GM18498 (cell line): ENCODE measurements around the gene MC5R.

ENCODE experiments used
- ATAC-seq: cut with Tn5 transposase; IDR thresholded peaks from one replicate; pipeline ENCODE4 v1.9.1; 2021; ENCODE audit warnings: mild to moderate bottlenecking, moderate library complexity; ENCODE audit not compliant: unreplicated experiment

Gene MC5R

DNA sequence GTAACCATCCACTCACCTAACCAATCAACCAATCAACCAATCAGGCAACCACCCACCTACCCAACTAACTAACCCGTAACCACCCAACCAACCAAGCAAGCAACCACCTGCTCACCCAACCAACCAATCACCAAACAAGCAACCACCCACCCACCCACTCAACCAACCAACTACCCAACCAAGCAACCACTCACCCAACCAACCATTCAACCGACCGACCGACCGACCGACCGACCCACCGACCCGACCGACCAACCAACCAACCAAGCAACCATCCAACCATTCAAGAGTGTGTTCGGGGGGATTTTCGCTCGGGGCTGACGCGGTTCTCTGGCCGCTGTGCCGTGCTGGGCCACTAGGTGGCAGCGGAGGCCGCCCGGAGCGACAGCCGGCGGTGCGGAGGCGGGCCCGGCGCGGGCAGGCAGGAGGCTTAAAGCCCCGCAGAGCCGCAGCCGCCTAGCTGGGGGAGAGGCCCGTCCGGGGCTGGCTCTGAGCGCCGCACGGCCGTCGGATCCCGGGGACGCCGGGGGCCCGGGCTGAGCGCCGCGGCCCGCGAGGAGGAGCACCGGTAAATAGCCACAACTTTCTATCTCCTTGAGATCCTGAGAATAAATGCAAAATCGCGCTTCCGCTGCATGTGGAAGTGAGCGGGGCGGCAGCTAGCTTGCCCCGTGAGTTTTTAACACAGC lies at the start of gene MC5R:
TSS of gene MC5R (plus strand) at position 443 of the 689 bp plus-strand sequence. CDS start 1,617 bp downstream, outside the sequence.
- peak; percentile 96 for ATAC-seq

DNA sequence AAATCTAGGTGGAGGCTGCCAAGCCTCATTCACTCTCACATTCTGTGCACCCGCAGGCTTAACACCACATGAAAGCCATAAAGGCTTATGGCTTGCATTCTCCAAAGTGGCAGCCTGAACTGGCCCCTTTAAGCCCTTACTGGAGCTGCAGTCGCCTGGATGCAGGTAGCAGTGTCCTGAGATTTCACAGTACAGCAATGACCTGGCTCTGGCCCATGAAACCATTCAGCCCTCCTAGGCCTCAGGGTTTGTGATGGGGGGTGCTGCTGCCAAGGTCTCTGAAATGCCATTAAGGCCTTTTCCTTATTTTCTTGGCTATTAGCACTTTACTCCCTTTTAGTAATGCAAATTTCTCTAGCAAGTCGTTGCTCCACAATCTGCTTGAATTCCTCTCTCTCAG lies 48.9 kb upstream of the MC5R start:
- no peak for ATAC-seq

DNA sequence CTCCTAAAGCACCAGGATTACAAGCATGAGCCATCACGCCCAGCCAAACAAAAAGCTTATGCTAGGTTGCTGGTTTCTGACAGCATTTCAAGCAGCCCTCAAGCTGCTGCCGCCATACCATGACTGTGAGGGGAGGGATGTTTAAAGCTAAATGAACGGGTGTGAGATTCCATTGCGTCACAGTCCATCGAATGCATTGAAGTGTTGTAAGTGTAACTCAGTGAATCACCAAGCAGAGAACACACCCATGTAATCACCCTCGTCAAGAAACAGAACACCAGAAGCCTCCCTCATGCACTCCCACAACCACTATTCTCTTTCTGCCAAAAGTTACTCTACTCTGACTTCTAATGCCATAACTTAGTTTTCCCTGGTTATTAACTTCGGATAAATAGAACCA lies 32.8 kb upstream of the MC5R start:
- no peak for ATAC-seq

DNA sequence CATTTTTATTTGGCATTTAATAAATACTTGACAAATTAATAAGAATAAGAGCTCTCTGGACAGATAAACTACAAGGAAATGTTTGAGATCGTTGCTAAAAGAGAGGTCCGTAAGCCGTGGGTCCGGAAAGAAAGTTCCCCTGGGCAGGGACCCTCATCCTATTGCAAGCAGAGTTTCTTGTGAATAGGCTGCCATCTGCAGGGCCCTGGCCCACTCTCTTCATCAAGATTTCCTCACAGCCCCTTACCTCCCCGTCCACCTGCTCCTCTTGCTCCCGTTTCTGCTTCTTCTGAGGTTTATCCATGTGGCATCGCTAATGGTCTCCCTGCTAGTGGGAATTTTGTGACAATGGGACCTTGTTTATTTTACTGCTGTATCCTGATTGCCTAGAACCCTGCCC lies 30.1 kb upstream of the MC5R start:
- ATAC-seq: no peak

DNA sequence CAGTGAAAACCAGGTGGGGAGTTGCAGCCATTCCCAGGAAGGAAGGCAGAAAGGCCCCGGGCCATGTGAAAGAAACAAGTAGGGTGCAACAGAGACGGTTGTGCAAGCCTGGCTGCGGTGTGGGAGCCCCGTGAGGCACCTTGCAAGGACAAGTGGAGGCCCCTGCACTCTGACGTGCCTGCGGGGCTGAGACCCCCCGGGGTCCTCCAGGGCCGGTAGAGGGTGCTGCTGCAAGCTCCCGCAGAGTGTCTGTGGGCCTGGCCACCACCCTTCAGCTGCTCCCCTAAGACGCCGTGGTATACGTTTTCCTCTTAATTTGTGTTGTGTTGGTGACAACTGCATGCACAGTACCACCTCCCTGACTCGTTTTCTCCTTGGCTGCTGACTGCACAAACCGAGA lies 27.4 kb upstream of the MC5R start:
- ATAC-seq: no peak

DNA sequence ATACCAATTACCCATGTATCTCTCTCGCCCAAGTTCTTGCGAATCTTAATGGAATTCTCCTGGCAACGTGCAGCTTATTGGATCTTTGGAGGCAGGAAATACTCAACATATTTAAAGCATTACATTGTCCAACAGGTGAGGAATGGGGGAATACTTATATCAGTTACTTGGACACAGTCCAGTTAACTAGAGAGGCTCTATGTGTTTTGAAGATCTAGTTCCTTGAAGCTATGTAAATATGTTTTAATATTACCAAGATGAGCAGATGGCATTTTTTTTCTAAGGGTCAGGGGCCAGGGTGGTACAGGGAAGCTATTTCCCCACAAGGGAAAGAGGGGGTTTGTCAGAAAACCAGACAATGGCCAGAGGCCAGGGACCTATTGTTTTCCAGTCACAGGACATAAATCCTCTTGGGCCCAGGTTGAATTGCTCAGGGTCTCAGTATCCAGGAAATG lies 26.8 kb upstream of the MC5R start:
- ATAC-seq: no peak

DNA sequence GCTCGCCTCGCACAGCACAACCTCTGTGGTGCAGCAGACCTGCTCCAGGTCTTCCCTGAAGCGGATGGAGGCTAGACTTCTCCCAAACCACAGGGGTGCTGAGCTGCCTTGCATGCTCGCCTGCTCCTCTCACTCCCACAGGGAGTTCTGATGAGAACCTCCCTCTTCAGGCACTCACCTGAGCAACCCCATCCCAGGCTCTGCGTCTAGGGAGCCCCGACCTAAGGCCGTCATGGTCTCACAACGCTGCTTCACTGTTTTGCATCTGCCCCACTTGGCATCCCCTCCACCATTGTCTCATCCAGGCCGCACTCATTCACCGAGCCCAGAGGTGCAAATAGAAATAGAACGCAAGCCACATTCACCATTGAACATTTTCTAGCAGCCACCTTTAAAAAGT lies 24.6 kb upstream of the MC5R start:
- no peak for ATAC-seq

DNA sequence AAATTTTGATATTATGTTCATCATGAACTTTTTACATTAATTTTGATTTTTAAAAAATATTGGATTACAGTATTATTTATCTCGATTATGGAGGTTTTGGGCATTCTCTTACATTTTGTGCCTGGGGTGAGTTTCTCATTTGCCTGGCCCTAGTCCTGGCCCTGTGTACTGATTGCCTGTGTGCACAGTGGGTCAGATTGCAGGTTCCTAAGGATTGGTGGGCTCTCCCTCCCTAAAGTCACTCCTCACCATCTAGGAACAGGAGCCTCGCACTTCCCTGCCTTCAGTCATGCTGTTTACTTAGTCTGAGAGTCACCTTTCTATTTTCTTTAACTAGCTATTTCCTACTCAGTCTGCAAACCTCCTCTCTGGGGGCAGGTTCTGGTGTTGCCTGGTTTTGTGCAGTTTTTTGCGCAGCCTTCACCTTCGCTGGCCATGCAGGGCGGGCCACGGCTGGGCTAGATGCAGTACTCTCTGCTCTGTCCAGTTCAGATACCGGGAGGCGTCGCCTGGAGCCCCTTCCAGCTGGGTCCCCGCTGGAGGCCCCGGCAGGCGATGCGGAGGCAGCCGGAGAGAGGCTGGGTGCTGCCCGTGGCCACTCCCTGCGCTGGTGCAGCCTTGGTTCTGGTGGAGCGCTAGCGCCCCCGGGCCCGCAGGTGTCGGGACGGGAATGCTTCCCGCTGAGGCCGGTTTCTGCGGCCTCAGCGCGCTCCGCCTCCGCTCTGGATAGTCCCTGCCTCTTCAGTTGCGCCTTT lies 23.3 kb upstream of the MC5R start:
- ATAC-seq: no peak

DNA sequence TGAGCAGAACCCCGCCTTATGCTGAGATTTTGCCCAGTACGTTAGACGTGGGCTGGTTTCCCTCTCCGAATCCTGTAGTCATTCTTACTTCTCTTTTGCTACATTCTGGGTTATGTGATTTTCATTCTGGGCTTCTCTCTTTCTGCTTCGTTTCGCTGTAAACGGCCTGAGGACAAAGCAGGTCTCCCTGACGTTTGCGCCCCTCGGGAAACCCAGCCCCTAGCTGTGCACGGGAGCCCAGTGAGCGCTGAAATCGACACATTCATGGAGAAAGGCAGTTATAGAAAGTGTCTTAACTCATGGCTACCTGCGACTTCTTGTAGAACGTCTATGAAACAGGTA lies 22.7 kb upstream of the MC5R start:
- no peak for ATAC-seq

DNA sequence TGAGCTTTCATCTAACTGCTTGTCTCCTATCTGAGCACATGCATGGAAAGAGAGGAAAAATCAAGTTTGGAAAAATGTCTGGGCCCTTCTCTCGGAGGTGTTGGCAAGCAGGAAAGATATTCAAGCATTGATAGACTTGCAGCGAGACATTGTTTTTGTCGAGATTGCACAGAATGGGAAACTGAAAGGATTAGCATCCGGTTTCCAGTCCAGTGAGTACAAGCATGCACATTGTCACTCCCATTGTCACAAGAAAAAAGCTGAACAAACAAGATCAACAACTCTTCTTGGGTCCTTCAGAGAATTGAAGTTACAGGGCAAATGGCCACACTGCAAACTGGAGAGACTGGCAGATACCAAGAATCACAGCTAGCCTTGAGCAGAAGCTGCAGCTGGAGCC lies 19.6 kb upstream of the MC5R start:
- ATAC-seq: peak; percentile 68

DNA sequence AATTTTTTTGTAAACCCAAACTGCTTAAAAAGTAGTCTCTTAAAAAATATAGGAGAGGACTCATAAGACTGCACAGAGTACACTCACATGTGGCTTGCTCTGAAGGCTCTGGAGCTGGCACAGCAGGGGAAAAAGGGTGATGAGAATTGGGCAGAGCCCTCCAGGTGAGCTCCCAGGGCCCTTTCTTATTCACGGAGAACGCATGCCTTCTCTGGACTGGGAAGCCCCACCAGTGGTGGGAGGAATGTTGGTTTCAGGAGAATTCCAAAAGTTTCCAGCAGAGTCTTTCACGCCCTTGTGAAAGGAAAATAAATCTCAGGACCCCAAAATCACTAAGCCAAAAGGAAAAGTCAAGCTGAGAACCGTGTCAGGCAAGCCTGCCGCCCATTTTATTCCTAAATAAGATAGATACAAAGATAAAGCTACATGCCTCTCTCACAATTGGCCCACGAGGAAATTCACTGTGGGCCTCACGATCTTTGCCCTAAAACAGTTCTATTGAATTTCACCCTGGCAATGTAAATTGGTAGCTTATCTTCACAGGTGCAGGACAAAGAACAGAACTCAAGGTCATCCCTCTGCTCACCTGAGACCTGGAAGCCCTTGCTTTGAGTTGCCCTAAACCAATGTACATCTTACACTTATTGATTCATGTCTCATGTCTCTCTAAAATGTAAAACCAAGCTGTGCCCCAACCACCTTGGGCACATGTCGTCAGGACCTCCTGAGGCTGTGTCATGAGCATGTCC lies 15.5 kb upstream of the MC5R start:
- ATAC-seq: no peak

DNA sequence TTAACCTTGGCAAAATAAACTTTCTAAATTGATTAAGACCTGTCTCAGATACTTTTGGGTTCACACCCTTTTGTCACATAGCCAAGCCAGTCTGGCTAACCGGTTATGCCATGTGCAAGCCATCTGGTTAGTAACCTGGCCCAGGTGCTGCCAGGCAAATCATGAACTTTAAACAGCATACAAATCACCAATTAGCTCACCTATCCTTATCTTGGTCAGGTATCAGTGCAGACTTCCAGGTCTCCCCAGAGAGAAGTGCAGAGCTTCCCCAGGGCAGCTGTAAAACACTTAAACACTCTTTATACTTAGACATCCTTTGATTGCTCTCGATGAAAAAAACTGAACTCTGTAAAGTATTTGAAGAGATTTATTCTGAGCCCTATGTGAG lies 14.9 kb upstream of the MC5R start:
- ATAC-seq: no peak

DNA sequence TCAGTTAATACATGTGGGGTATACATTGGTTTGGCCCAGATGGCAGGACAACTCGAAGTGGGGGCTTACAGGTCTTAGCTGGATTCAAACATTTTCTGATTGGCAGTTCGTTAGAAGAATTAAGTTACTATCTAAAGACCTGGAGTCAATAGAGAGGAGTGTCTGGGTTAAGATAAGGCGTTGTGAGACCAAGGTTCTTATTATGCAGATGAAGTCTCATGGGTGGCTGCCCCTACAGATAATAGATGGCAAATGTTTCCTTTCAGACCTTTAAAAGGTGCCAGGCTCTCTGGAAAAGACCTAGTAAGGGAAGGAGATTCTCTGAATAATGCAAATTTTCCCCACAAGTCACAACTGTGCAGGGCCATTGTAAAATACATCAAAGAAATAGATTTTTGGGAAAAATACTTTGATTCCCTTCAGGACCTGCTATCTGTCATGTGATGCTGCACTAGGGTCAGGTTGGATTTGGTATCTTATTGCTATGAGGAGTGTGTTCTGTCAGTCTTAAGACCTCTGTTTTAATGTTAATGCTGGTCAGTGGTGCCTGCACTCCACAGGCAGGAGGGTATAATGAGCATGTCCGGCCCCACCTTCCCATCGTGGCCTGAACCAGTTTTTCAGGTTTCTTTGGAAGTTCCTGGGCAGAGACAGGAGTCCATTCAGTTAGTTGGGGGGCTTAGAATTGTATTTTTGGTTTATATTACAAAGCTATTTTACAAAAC lies 14.3 kb upstream of the MC5R start:
- no peak for ATAC-seq

DNA sequence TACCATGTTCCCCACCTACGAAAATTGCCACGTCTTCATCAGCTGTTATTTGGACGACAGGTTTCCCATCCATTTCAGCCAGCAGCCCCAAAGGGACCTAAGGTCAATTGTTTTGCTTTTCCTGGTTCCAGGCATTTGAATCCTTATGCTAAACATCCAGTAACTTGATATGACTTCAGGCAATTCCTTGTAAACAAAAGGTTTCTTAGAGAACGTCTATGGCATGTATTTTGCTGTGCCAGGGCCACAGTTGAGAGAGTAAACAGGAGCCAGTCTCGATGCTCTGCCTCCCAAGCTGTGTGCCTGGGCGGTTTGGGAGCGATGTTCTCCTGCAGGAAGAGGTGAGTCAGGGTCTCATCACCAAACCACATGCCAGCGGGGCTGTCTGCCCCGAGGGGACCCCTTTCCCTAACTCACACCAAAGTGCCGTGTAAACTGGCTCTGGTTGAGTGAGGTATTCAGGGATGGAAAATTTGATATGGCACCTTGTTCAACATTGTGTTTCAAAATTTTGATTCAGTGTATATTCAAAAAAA lies 12.9 kb upstream of the MC5R start:
- no peak for ATAC-seq

DNA sequence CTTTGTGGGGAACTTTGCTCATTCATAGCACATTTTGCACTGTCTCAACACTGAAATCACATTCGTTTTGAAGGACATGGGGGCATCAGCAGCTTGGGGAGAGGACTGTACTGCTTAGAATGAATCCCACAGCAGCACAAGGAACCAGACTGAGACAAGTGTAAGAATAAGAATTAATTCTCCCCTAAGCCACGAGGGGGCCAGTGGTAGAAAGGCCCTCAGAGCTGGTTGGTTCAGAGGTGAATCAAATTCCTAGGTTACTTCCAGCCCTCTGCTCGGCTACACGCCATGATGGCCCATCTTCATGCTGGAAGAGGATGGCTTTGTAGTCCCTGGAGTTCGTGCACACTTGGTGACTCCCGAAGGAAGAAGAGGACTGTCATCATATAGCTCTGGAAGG lies 12.0 kb upstream of the MC5R start:
- no peak for ATAC-seq

DNA sequence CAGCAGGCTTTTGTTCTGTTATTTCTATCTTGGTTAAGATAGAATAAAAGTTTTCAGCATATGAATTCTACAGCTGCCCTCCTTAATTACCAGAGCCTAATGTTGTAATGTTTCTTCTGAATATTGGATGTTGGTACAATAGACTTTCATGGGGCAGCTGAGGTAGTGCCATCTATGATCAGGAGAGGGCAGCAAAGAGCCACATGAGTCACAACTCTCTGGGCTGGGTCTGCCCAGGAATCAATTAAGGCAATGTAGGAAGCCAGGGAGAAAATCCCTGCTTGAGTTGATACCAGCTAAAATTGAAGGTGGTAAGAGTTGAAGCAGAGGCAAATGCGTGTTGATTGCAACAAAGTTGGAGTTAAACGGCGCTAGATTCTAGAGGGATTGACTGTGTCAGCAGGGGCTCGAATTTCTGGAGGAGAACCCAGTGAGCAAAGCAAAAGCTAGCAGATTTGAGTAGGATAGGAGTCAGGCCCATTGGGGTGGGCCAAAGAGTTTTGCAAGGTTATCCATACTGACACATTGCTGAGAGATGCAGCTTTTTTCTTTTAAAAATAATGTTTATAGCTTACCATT lies 10.6 kb upstream of the MC5R start:
- peak; percentile 86 for ATAC-seq

DNA sequence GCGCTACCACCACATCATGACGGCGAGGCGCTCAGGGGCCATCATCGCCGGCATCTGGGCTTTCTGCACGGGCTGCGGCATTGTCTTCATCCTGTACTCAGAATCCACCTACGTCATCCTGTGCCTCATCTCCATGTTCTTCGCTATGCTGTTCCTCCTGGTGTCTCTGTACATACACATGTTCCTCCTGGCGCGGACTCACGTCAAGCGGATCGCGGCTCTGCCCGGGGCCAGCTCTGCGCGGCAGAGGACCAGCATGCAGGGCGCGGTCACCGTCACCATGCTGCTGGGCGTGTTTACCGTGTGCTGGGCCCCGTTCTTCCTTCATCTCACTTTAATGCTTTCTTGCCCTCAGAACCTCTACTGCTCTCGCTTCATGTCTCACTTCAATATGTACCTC lies 2.3 kb downstream of the MC5R start:
- no peak for ATAC-seq

DNA sequence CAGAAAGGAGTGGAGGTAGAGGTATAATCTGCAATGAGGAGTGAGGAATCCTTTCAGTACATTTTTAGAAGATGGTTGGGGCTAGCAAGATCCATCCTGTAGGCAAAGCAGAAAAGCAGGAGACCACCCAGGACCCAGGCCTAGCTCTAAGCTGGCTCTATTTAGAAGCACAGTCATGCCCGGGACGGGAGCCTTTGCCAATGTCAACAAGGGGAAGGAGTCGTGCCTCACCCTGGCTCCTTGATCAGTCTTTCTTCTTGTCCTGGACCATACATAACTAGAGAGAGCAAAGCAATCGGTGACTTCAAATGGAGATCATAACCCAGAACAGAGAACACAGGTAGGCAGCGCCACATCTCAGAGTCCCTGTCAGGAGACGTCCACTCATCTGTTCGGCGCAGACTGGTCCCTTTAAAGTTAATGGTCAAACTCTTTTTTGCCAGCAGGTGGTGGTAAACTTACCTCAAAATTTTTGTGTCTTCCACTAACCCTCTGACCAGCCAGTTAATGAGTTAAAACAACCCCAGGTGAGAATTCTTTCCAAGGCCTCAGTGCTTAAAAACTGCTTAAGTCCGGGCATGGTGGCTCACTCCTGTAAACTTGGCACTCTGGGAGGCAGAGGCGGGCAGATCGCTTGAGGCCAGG lies 8.0 kb downstream of the MC5R start:
- ATAC-seq: no peak

DNA sequence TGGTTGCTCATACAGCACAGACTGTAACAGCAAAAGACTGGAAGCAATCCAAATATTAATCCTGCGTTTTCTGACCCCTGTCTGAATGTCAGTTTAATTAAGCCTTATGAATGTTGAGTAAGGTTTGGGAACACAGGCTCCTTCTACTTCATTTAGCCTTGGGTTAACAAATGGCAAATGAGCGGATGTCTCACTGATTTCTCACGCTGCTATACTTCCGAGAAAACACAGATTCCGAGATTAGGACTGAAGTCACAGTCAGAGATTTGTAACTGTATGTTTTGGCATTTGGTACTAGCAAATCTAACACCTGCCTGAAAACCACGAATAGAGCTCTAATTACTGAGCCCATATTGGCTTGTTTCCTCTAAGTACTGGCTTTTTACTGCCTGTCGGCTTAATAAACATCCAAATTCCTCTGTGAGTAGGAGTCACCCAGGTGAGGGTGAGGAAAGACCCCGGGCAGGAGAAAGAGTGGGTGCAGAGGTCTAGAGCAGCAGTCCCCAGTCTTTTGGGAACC lies 10.6 kb downstream of the MC5R start:
- no peak for ATAC-seq

DNA sequence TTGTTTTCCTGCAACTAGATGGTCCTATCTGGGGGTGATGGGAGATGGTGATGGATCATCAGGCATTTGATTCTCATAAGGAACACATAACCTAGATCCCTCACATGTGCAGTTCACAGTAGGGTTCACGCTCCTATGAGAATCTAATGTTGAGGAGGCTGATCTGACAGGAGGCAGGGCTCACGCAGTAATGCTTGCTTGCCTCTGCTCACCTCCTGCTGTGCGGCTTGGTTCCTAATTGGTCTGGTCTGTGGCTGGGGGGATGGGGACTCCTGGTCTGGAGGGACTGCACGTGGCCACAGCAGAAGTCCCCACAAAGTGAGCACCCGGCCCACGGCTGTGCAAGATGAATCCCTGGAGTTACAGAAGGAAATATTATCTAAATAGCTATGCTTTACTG lies 11.3 kb downstream of the MC5R start:
- ATAC-seq: no peak
